Subcutaneous adipose tissue (tissue), 4 donors: ENCODE measurements around the gene DCK. TPM values are rescaled to one million over a fixed set of nuclear protein-coding genes. Genes with fewer than 3 reads are reported as not detected.

Source experiments
- CTCF ChIP-seq: fragments of 450-650 bp; IDR thresholded peaks from one replicate; pipeline ENCODE4 v1.5.1; 2016; ENCODE audit warnings: low read depth, mild to moderate bottlenecking, control low read depth, antibody characterized with exemption, moderate library complexity
- total RNA-seq, 4 donors: library from RNA; depleted of rRNA; stranded (reverse); fragments of >200 nt; gene quantifications; one replicate each; pipeline ENCODE4 v1.1.0, GENCODE V29; 2016

The DCK gene
- 10 to 100 TPM; 14.5 to 32.0 (median 25.2) TPM for total RNA-seq

- no peak for TF ChIP-seq CTCF
These were observed at the start of gene DCK for GRCh38 chr4:70993181-70994068. Gene DCK (plus strand): TSS chr4:70993649. CDS start chr4:70993836, 187 bp downstream.

- no peak for TF ChIP-seq CTCF
These were observed 48.4 kb upstream of the DCK start for GRCh38 chr4:70945046-70945445.

GRCh38 chr4:70945452-70946055, 47.9 kb upstream of the DCK start:
- TF ChIP-seq CTCF = no peak

GRCh38 chr4:70946939-70947338, 46.5 kb upstream of the DCK start:
- no peak for TF ChIP-seq CTCF

GRCh38 chr4:70948665-70949260, 44.7 kb upstream of the DCK start:
- no peak for TF ChIP-seq CTCF

- TF ChIP-seq CTCF = no peak
These were observed 39.4 kb upstream of the DCK start for GRCh38 chr4:70954032-70954431.
